Measurements from ENCODE around the gene GBP7.
"Not testable (repeated sequence)": the region's sequence is repeated elsewhere in the genome, so short reads cannot be mapped to it uniquely, and the experiment has no call there.

Gene GBP7

GRCh38 chr1:89175601-89176256 lies at the start of gene GBP7:
GBP7 (minus strand) TSS chr1:89176003; CDS start chr1:89171935, 4,068 bp downstream.
- DNase-seq = no peak
- Mint-ChIP-seq H3K4me3 (no peak within 1 kb of the TSS), H3K27ac (no peak within 1 kb of the TSS)

GRCh38 chr1:89221341-89221740 lies 45.5 kb upstream of the GBP7 start:
- H3K27ac Mint-ChIP-seq = no peak overlapping the region
- no peaks in the 10 kb centered on the region for H3K36me3 Mint-ChIP-seq (ENCODE audit: low read depth)
- no peak for DNase-seq

More at GRCh38 chr1:89175601-89176256, at the start of gene GBP7:
- no peak for TF ChIP-seq CTCF (IDR thresholded peaks at IDR 0.05)
- H3K36me3 Mint-ChIP-seq (ENCODE audit: low read depth) = no peaks in the 10 kb centered on the region
- H3K9me3 Mint-ChIP-seq = no peaks in the 10 kb centered on the region
- peaks cover 3% of the 10 kb centered on the region for H3K27me3 Mint-ChIP-seq (ENCODE audit: low read depth, poor library complexity)
- no peaks in the 10 kb centered on the region for H3K4me1 Mint-ChIP-seq

GRCh38 chr1:89219851-89220250 lies 44.0 kb upstream of the GBP7 start:
- H3K4me1 Mint-ChIP-seq; H3K27me3 Mint-ChIP-seq (ENCODE audit: low read depth, poor library complexity); H3K4me3 Mint-ChIP-seq; H3K36me3 Mint-ChIP-seq (ENCODE audit: low read depth); DNase-seq; H3K27ac Mint-ChIP-seq: not testable (repeated sequence)
- H3K9me3 Mint-ChIP-seq = peaks cover 13% of the 10 kb centered on the region

More at GRCh38 chr1:89221341-89221740, 45.5 kb upstream of the GBP7 start:
- Mint-ChIP-seq H3K27me3 (ENCODE audit: low read depth, poor library complexity) (peaks cover 8% of the 10 kb centered on the region), H3K9me3 (peaks cover 18% of the 10 kb centered on the region), H3K4me1 (no peaks in the 10 kb centered on the region), H3K4me3 (no peak overlapping the region)
- TF ChIP-seq CTCF (IDR thresholded peaks at IDR 0.05) = no peak

GRCh38 chr1:89218941-89219340 lies 43.1 kb upstream of the GBP7 start:
- H3K4me1 Mint-ChIP-seq; H3K36me3 Mint-ChIP-seq (ENCODE audit: low read depth); H3K27ac Mint-ChIP-seq; H3K27me3 Mint-ChIP-seq (ENCODE audit: low read depth, poor library complexity); H3K4me3 Mint-ChIP-seq; DNase-seq: not testable (repeated sequence)
- peaks cover 13% of the 10 kb centered on the region for H3K9me3 Mint-ChIP-seq

- H3K4me1 Mint-ChIP-seq = no peaks in the 10 kb centered on the region
- no peak for TF ChIP-seq CTCF (IDR thresholded peaks at IDR 0.05)
- peaks cover 5% of the 10 kb centered on the region for H3K27me3 Mint-ChIP-seq (ENCODE audit: low read depth, poor library complexity)
- no peak for DNase-seq
- peaks cover 35% of the 10 kb centered on the region for H3K9me3 Mint-ChIP-seq
- H3K36me3 Mint-ChIP-seq (ENCODE audit: low read depth) = no peaks in the 10 kb centered on the region
- H3K27ac Mint-ChIP-seq = no peak overlapping the region
- H3K4me3 Mint-ChIP-seq = no peak overlapping the region
These were observed 37.5 kb upstream of the GBP7 start for GRCh38 chr1:89213347-89213746.

- H3K9me3 Mint-ChIP-seq = peaks cover 36% of the 10 kb centered on the region
- no peak overlapping the region for H3K27ac Mint-ChIP-seq
- no peak for DNase-seq
- no peaks in the 10 kb centered on the region for H3K36me3 Mint-ChIP-seq (ENCODE audit: low read depth)
- TF ChIP-seq CTCF (IDR thresholded peaks at IDR 0.05) = no peak
- H3K4me3 Mint-ChIP-seq = no peak overlapping the region
- no peaks in the 10 kb centered on the region for H3K4me1 Mint-ChIP-seq
- no peaks in the 10 kb centered on the region for H3K27me3 Mint-ChIP-seq (ENCODE audit: low read depth, poor library complexity)
These were observed 35.3 kb upstream of the GBP7 start for GRCh38 chr1:89211035-89211634.

GRCh38 chr1:89206373-89206772 lies 30.6 kb upstream of the GBP7 start:
- TF ChIP-seq CTCF (IDR thresholded peaks at IDR 0.05) = no peak
- no peak overlapping the region for H3K4me3 Mint-ChIP-seq
- no peaks in the 10 kb centered on the region for H3K36me3 Mint-ChIP-seq (ENCODE audit: low read depth)
- H3K9me3 Mint-ChIP-seq = peaks cover 45% of the 10 kb centered on the region
- no peaks in the 10 kb centered on the region for H3K27me3 Mint-ChIP-seq (ENCODE audit: low read depth, poor library complexity)
- no peak overlapping the region for H3K27ac Mint-ChIP-seq
- no peaks in the 10 kb centered on the region for H3K4me1 Mint-ChIP-seq
- no peak for DNase-seq
